HepG2 (cell line): ENCODE measurements around the gene ALOX12. TPM values are rescaled to one million over a fixed set of nuclear protein-coding genes. Genes with fewer than 3 reads are reported as not detected.

Source experiments
- FOXO1 ChIP-seq: sonication (generic); formaldehyde crosslinking; IDR thresholded peaks from 2 replicates; pipeline ENCODE4 v1.4.0; 2020; ENCODE audit warnings: missing genetic modification reagents
- GTF3A ChIP-seq: sonication (generic); formaldehyde crosslinking; conservative IDR thresholded peaks from 2 replicates; pipeline ENCODE4 v1.4.0; 2020; ENCODE audit warnings: mild to moderate bottlenecking, missing genetic modification reagents
- HDAC2 ChIP-seq: sonication (generic); formaldehyde crosslinking; IDR thresholded peaks from 2 replicates; pipeline ENCODE4 v1.4.0; 2020; ENCODE audit warnings: missing genetic modification reagents
- PBX2 ChIP-seq: IDR thresholded peaks from 2 replicates; pipeline ENCODE4 v1.6.1; 2016; ENCODE audit warnings: control low read depth
- RBM22 ChIP-seq: fragments of 200-400 bp; formaldehyde crosslinking; optimal IDR thresholded peaks from 2 replicates; pipeline ENCODE3; 2017; ENCODE audit warnings: mild to moderate bottlenecking, low read length, moderate library complexity
- TEAD3 ChIP-seq: optimal IDR thresholded peaks from 2 replicates; pipeline ENCODE3; 2016; ENCODE audit warnings: borderline replicate concordance
- ZFP1 ChIP-seq: IDR thresholded peaks from 2 replicates; pipeline ENCODE4 v1.6.1; 2016
- ZFP36L2 ChIP-seq: sonication (generic); formaldehyde crosslinking; IDR thresholded peaks from 2 replicates; pipeline ENCODE4 v1.4.0; 2020; ENCODE audit warnings: missing genetic modification reagents
- ZFX ChIP-seq: sonication (generic); formaldehyde crosslinking; IDR thresholded peaks from 2 replicates; pipeline ENCODE4 v1.4.0; 2020; ENCODE audit warnings: mild to moderate bottlenecking, low read depth, missing genetic modification reagents, moderate library complexity
- ZNF329 ChIP-seq: sonication (generic); formaldehyde crosslinking; IDR thresholded peaks from 2 replicates; pipeline ENCODE4 v1.9.0; 2021; ENCODE audit warnings: low read depth, mild to moderate bottlenecking, missing genetic modification reagents
- polyA plus RNA-seq, 8 experiments: library from polyadenylated mRNA; depleted of rRNA in 3 of 8; stranded (reverse) in 7 of 8; unstranded in 1 of 8; fragments of >200 nt; fragmentation: Illumina TruSeq in 4 of 8; extraction: Trizol in 4 of 8; gene quantifications; 2 replicates each; pipeline versions ENCODE4 v1.2.1 to v1.2.3, GENCODE V29; 2011 to 2016; ENCODE audit warnings: low read depth in 4 of 8, missing spikeins in 1 of 8, mixed read lengths in 1 of 8; ENCODE audit not compliant: insufficient read depth in 1 of 8
- total RNA-seq, 5 experiments: library from RNA; depleted of rRNA; stranded (reverse); fragments of >200 nt; fragmentation: Illumina TruSeq; extraction: Trizol; gene quantifications; 2 replicates each; pipeline ENCODE4 v1.2.3, GENCODE V29; 2016; ENCODE audit warnings: low read depth in 1 of 5
- TF ChIP-seq, protein P1 (sequence below): IDR thresholded peaks from 2 replicates; pipeline ENCODE4 v1.4.0; 2020; ENCODE audit warnings: mild to moderate bottlenecking, missing genetic modification reagents

Gene ALOX12
- total and polyA plus RNA-seq, 2 of the 13 experiments (the other 11 are each of a cell fraction or from before 2014, with no cell fraction given): not detected

DNA sequence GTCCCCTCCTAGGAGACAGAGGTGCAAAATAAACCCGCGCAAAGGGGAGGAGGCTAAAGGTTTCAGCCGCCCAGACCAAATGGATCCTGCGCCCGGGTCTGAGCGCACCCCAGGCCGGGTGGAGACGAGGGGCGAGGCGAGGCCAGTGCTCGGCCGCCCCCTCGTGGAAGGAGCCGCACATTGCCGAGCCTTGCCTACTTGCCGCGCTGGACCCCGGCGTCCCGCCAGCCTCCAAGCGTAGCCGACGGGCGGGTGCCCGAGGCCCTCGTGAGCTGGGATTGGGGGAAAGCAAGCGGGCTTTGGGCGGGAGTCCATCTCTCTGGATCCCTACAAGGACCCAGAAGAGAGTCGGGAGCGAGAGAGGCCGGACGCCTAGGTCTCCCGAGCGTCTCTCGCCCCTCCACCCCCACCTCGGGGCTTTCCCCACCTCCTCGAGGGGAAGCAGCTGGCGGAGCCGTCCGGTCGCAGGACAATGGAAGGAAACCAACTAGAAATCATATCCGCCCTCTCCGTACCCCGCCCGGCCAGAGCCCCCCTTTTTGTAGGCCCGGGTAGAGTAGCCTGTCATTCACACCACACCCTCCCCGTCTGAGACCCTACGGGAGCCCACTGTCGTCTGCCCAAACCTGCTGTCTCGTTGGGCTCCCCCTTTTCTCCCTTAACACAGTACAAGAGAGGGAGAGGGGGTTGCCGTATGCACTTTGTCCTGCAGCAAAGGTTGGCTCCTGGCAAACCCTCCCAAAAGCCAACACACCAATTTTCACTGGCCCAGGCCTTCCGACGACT lies 26.3 kb downstream of the ALOX12 start (continued):
- TF ChIP-seq, protein P1, sequence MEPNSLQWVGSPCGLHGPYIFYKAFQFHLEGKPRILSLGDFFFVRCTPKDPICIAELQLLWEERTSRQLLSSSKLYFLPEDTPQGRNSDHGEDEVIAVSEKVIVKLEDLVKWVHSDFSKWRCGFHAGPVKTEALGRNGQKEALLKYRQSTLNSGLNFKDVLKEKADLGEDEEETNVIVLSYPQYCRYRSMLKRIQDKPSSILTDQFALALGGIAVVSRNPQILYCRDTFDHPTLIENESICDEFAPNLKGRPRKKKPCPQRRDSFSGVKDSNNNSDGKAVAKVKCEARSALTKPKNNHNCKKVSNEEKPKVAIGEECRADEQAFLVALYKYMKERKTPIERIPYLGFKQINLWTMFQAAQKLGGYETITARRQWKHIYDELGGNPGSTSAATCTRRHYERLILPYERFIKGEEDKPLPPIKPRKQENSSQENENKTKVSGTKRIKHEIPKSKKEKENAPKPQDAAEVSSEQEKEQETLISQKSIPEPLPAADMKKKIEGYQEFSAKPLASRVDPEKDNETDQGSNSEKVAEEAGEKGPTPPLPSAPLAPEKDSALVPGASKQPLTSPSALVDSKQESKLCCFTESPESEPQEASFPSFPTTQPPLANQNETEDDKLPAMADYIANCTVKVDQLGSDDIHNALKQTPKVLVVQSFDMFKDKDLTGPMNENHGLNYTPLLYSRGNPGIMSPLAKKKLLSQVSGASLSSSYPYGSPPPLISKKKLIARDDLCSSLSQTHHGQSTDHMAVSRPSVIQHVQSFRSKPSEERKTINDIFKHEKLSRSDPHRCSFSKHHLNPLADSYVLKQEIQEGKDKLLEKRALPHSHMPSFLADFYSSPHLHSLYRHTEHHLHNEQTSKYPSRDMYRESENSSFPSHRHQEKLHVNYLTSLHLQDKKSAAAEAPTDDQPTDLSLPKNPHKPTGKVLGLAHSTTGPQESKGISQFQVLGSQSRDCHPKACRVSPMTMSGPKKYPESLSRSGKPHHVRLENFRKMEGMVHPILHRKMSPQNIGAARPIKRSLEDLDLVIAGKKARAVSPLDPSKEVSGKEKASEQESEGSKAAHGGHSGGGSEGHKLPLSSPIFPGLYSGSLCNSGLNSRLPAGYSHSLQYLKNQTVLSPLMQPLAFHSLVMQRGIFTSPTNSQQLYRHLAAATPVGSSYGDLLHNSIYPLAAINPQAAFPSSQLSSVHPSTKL (CRISPR knock-in tag): 0 out of 2 replicates have a peak, but pooled peaks have one; percentile 37
- TF ChIP-seq TEAD3 (CRISPR knock-in tag) (peak; percentile 47), ZFP36L2 (CRISPR knock-in tag) (no peak), PBX2 (CRISPR knock-in tag) (no peak), FOXO1 (CRISPR knock-in tag) (0 out of 2 replicates have a peak, but pooled peaks have one; percentile 34), GTF3A (CRISPR knock-in tag) (no peak), ZFP1 (no peak), ZNF329 (no peak), HDAC2 (CRISPR knock-in tag) (peak; percentile 29; the same call in 1 of the 2 replicates), RBM22 (no peak), ZFX (CRISPR knock-in tag) (peak; percentile 64)
